ENCODE data around the gene UNC5CL.

- TF ChIP-seq CTCF (IDR thresholded peaks at IDR 0.05) (no peak), POLR2A (IDR thresholded peaks at IDR 0.05) (no peak), POLR2AphosphoS5 (IDR thresholded peaks at IDR 0.05) (no peak)
Measured at GRCh38 chr6:41055149-41055548, 16.1 kb upstream of the UNC5CL start.
